GM23338 (cell line): ENCODE results near the gene CACNA2D2. TPM values are rescaled to one million over a fixed set of nuclear protein-coding genes. Genes with fewer than 3 reads are reported as not detected.

Source experiments
- ATAC-seq: fragments of 200-7000 bp; cut with Tn5 transposase; 3 replicates; pipeline ENCODE4 v1.9.1; 2020
- DNase-seq: peaks from one replicate; pipeline ENCODE4 v3.0.0-alpha.2; 2015; ENCODE audit warnings: low spot score
- H2AFZ ChIP-seq: fragments of 200-600 bp; sonication (generic); 2 replicates; pipeline ENCODE4 v1.8.0; 2016; ENCODE audit warnings: antibody characterized with exemption, mild to moderate bottlenecking, moderate library complexity
- H3F3A ChIP-seq: fragments of 200-600 bp; sonication (generic); replicated peaks from 2 replicates; pipeline ENCODE4 v1.8.0; 2017; ENCODE audit warnings: antibody characterized with exemption, mixed run types, low read depth
- H3K27ac ChIP-seq: fragments of 200-600 bp; sonication (generic); 2 replicates; pipeline ENCODE4 v1.6.1; 2016; ENCODE audit warnings: low read depth
- H3K27me3 ChIP-seq: fragments of 200-600 bp; sonication (generic); 2 replicates; pipeline ENCODE4 v1.8.0; 2016; ENCODE audit warnings: mild to moderate bottlenecking, mixed run types, moderate library complexity; ENCODE audit not compliant: insufficient read depth
- H3K36me3 ChIP-seq: fragments of 200-600 bp; sonication (generic); 2 replicates; pipeline ENCODE4 v1.8.0; 2016; ENCODE audit warnings: mild to moderate bottlenecking; ENCODE audit not compliant: insufficient read depth
- H3K4me1 ChIP-seq: fragments of 200-600 bp; sonication (generic); 2 replicates; pipeline ENCODE4 v1.8.0; 2016; ENCODE audit warnings: mild to moderate bottlenecking, moderate library complexity; ENCODE audit not compliant: insufficient read depth
- H3K4me2 ChIP-seq: fragments of 200-600 bp; sonication (generic); 2 replicates; pipeline ENCODE4 v1.7.1; 2017; ENCODE audit warnings: mixed run types
- H3K4me3 ChIP-seq: fragments of 200-600 bp; sonication (generic); 2 replicates; pipeline ENCODE4 v1.6.1; 2016; ENCODE audit warnings: mixed run types
- H3K79me2 ChIP-seq: fragments of 200-600 bp; sonication (generic); replicated peaks from 2 replicates; pipeline ENCODE4 v1.8.0; 2017; ENCODE audit warnings: mild to moderate bottlenecking; ENCODE audit not compliant: insufficient read depth
- H3K9me2 ChIP-seq: fragments of 200-600 bp; sonication (generic); 2 replicates; pipeline ENCODE4 v1.8.0; 2017; ENCODE audit not compliant: insufficient read depth
- H4K20me1 ChIP-seq: fragments of 200-600 bp; sonication (generic); replicated peaks from 2 replicates; pipeline ENCODE4 v1.8.0; 2017; ENCODE audit warnings: mild to moderate bottlenecking; ENCODE audit not compliant: insufficient read depth
- H3K27ac Mint-ChIP-seq: 2 replicates; pipeline ENCODE4 v1.8.0; 2020; ENCODE audit warnings: inconsistent platforms, mild to moderate bottlenecking, moderate library complexity, mixed read lengths
- H3K27me3 Mint-ChIP-seq: 3 replicates; pipeline ENCODE4 v1.8.0; 2022; ENCODE audit warnings: low read depth, mild to moderate bottlenecking, moderate library complexity, mixed read lengths, inconsistent platforms; ENCODE audit not compliant: insufficient read depth, poor library complexity
- H3K36me3 Mint-ChIP-seq: 3 replicates; pipeline ENCODE4 v1.8.0; 2021; ENCODE audit warnings: low read depth, mild to moderate bottlenecking, inconsistent platforms, moderate library complexity, mixed read lengths
- H3K4me1 Mint-ChIP-seq: 3 replicates; pipeline ENCODE4 v1.8.0; 2020; ENCODE audit warnings: mild to moderate bottlenecking, inconsistent platforms, mixed read lengths
- H3K4me3 Mint-ChIP-seq: 3 replicates; pipeline ENCODE4 v1.8.0; 2021; ENCODE audit warnings: moderate library complexity, mild to moderate bottlenecking, inconsistent platforms, mixed read lengths
- H3K9me3 Mint-ChIP-seq: 3 replicates; pipeline ENCODE4 v1.8.0; 2020; ENCODE audit warnings: moderate library complexity, mild to moderate bottlenecking, inconsistent platforms, mixed read lengths
- CREB1 ChIP-seq: fragments of 250-450 bp; sonication (Bioruptor Pico); IDR thresholded peaks from 2 replicates; pipeline ENCODE4 v1.5.0; 2020; ENCODE audit warnings: low read depth, mild to moderate bottlenecking, moderate library complexity
- CTCF ChIP-seq, 2 experiments: fragments of 200-600 bp in 1 of 2; sonication (generic) in 1 of 2; conservative IDR thresholded peaks; 2 replicates each; pipeline versions ENCODE4 v1.5.1 to v1.6.1; 2016 to 2017; ENCODE audit warnings: antibody characterized with exemption in 2 of 2, low read depth in 2 of 2, mild to moderate bottlenecking in 2 of 2, moderate library complexity in 1 of 2
- ETS1 ChIP-seq: IDR thresholded peaks from 2 replicates; pipeline ENCODE4 v1.6.1; 2016; ENCODE audit warnings: antibody characterized with exemption
- EZH2 ChIP-seq: fragments of 200-600 bp; sonication (generic); IDR thresholded peaks from one replicate; pipeline ENCODE4 v1.8.0; 2017; ENCODE audit warnings: antibody characterized with exemption, mild to moderate bottlenecking, low read depth; ENCODE audit not compliant: unreplicated experiment
- EZH2phosphoT487 ChIP-seq: fragments of 200-600 bp; sonication (generic); IDR thresholded peaks from one replicate; pipeline ENCODE4 v1.8.1; 2018; ENCODE audit warnings: antibody characterized with exemption; ENCODE audit not compliant: unreplicated experiment
- JUNB ChIP-seq: IDR thresholded peaks from one replicate; pipeline ENCODE4 v1.6.1; 2016; ENCODE audit warnings: antibody characterized with exemption; ENCODE audit not compliant: unreplicated experiment
- NANOG ChIP-seq: IDR thresholded peaks from 2 replicates; pipeline ENCODE4 v1.6.1; 2016; ENCODE audit warnings: antibody characterized with exemption, borderline replicate concordance
- POLR2AphosphoS5 ChIP-seq: IDR thresholded peaks from 2 replicates; pipeline ENCODE4 v1.6.1; 2016; ENCODE audit warnings: antibody characterized with exemption, low read depth
- REST ChIP-seq: IDR thresholded peaks from one replicate; pipeline ENCODE4 v1.6.1; 2018; ENCODE audit warnings: antibody characterized with exemption; ENCODE audit not compliant: unreplicated experiment
- ZNF114 ChIP-seq: fragments of 250-450 bp; sonication (Bioruptor Pico); IDR thresholded peaks from 2 replicates; pipeline ENCODE4 v1.5.0; 2020; ENCODE audit warnings: mild to moderate bottlenecking, moderate library complexity
- ZNF331 ChIP-seq: fragments of 250-450 bp; sonication (Bioruptor Pico); IDR thresholded peaks from 2 replicates; pipeline ENCODE4 v1.5.0; 2020; ENCODE audit warnings: low read depth, mild to moderate bottlenecking, moderate library complexity
- polyA plus RNA-seq: library from polyadenylated mRNA; unstranded; fragments of >200 nt; fragmentation: Nextera tagmentation; extraction: Ambion mirVana; gene quantifications from 2 replicates; pipeline ENCODE4 v1.2.1, GENCODE V29; 2016
- total RNA-seq: library from RNA; depleted of rRNA; stranded (reverse); fragments of >200 nt; shearing (Covaris generic); gene quantifications from 2 replicates; pipeline ENCODE4 v1.2.3, GENCODE V29; 2014
- TF ChIP-seq, protein P1 (sequence below): fragments of 250-450 bp; sonication (Bioruptor Pico); IDR thresholded peaks from 2 replicates; pipeline ENCODE4 v1.5.0; 2020; ENCODE audit warnings: mild to moderate bottlenecking, moderate library complexity

CACNA2D2 gene
- total and polyA plus RNA-seq, 2 experiments from 2014 or later: 4.7 to 11.4 TPM

DNA sequence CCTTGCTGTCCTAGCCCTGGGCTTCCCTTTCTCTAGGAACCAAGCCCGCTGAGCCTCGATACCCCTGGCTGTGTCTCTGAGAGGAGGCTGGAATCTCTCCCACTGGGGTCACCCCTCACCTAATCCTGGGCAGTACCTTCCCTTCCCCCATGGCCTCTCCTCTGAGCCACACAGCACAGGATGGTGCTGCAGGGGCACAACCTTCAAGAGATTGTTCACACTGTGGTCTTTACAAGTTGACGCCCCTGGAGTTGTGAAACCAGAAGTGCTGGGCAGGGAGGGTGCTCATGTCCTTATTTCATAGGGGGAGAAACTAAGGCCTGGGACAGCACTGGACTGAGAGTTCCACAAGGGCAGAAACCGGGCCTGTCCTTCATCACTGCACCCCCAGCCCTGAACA is 73.2 kb downstream of the CACNA2D2 start (continued):
- no peak for TF ChIP-seq EZH2phosphoT487
- TF ChIP-seq POLR2AphosphoS5: no peak
- TF ChIP-seq CREB1 (CRISPR knock-in tag): no peak
- TF ChIP-seq NANOG: no peak
- TF ChIP-seq EZH2: no peak

GRCh38 chr3:50428007-50428633 is 75.3 kb downstream of the CACNA2D2 start:
- no peaks in the 10 kb centered on the region for H3K27me3 ChIP-seq
- no peaks in the 10 kb centered on the region for H3K9me2 ChIP-seq
- H3K27ac ChIP-seq: no peak overlapping the region
- no peak overlapping the region for H3K4me3 ChIP-seq
- H3K27me3 Mint-ChIP-seq: peaks cover 11% of the 10 kb centered on the region
- no peak overlapping the region for H2AFZ ChIP-seq
- H3K27ac Mint-ChIP-seq: no peak overlapping the region
- no peaks in the 10 kb centered on the region for H3K36me3 ChIP-seq
- no peaks in the 10 kb centered on the region for H3K9me3 Mint-ChIP-seq
- DNase-seq (no peak), ATAC-seq (no peak)
- peaks cover 3% of the 10 kb centered on the region; the same call in 2 of the 3 replicates for H3K4me1 Mint-ChIP-seq
- no peak overlapping the region for H3K4me2 ChIP-seq
- no peaks in the 10 kb centered on the region for H3K4me1 ChIP-seq
- no peak overlapping the region for H3K4me3 Mint-ChIP-seq
- H4K20me1 ChIP-seq: no peaks in the 10 kb centered on the region; the same call in 1 of the 2 replicates
- H3K79me2 ChIP-seq: no peaks in the 10 kb centered on the region
- H3K36me3 Mint-ChIP-seq: no peaks in the 10 kb centered on the region
- H3F3A ChIP-seq: no peaks in the 10 kb centered on the region
- TF ChIP-seq POLR2AphosphoS5: no peak
- no peak for TF ChIP-seq ETS1
- no peak for TF ChIP-seq NANOG
- no peak for TF ChIP-seq CREB1 (CRISPR knock-in tag)
- TF ChIP-seq CTCF (conservative IDR thresholded peaks at IDR 0.05; ENCODE audit: low read depth in 2 of 2): no peak; a peak in 1 of 4 replicates
- no peak for TF ChIP-seq ZNF331 (CRISPR knock-in tag)
- no peak for TF ChIP-seq JUNB
- TF ChIP-seq, protein P1, sequence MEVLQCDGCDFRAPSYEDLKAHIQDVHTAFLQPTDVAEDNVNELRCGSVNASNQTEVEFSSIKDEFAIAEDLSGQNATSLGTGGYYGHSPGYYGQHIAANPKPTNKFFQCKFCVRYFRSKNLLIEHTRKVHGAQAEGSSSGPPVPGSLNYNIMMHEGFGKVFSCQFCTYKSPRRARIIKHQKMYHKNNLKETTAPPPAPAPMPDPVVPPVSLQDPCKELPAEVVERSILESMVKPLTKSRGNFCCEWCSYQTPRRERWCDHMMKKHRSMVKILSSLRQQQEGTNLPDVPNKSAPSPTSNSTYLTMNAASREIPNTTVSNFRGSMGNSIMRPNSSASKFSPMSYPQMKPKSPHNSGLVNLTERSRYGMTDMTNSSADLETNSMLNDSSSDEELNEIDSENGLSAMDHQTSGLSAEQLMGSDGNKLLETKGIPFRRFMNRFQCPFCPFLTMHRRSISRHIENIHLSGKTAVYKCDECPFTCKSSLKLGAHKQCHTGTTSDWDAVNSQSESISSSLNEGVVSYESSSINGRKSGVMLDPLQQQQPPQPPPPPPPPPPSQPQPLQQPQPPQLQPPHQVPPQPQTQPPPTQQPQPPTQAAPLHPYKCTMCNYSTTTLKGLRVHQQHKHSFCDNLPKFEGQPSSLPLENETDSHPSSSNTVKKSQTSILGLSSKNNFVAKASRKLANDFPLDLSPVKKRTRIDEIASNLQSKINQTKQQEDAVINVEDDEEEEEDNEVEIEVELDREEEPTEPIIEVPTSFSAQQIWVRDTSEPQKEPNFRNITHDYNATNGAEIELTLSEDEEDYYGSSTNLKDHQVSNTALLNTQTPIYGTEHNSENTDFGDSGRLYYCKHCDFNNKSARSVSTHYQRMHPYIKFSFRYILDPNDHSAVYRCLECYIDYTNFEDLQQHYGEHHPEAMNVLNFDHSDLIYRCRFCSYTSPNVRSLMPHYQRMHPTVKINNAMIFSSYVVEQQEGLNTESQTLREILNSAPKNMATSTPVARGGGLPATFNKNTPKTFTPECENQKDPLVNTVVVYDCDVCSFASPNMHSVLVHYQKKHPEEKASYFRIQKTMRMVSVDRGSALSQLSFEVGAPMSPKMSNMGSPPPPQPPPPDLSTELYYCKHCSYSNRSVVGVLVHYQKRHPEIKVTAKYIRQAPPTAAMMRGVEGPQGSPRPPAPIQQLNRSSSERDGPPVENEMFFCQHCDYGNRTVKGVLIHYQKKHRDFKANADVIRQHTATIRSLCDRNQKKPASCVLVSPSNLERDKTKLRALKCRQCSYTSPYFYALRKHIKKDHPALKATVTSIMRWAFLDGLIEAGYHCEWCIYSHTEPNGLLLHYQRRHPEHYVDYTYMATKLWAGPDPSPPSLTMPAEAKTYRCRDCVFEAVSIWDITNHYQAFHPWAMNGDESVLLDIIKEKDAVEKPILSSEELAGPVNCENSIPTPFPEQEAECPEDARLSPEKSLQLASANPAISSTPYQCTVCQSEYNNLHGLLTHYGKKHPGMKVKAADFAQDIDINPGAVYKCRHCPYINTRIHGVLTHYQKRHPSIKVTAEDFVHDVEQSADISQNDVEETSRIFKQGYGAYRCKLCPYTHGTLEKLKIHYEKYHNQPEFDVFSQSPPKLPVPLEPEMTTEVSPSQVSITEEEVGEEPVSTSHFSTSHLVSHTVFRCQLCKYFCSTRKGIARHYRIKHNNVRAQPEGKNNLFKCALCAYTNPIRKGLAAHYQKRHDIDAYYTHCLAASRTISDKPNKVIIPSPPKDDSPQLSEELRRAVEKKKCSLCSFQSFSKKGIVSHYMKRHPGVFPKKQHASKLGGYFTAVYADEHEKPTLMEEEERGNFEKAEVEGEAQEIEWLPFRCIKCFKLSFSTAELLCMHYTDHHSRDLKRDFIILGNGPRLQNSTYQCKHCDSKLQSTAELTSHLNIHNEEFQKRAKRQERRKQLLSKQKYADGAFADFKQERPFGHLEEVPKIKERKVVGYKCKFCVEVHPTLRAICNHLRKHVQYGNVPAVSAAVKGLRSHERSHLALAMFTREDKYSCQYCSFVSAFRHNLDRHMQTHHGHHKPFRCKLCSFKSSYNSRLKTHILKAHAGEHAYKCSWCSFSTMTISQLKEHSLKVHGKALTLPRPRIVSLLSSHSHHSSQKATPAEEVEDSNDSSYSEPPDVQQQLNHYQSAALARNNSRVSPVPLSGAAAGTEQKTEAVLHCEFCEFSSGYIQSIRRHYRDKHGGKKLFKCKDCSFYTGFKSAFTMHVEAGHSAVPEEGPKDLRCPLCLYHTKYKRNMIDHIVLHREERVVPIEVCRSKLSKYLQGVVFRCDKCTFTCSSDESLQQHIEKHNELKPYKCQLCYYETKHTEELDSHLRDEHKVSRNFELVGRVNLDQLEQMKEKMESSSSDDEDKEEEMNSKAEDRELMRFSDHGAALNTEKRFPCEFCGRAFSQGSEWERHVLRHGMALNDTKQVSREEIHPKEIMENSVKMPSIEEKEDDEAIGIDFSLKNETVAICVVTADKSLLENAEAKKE (CRISPR knock-in tag): no peak
- no peak for TF ChIP-seq ZNF114 (CRISPR knock-in tag)
- TF ChIP-seq REST: no peak
- TF ChIP-seq EZH2phosphoT487: no peak
- no peak for TF ChIP-seq EZH2
